Mesendoderm (in vitro differentiated cells): Measurements from ENCODE around the gene C10orf143. TPM values are rescaled to one million over a fixed set of nuclear protein-coding genes. Genes with fewer than 3 reads are reported as not detected.

Experiments used
- DNase-seq: peaks from one replicate; pipeline ENCODE4 v3.0.0; 2013
- H2AK5ac ChIP-seq: 2 replicates; pipeline ENCODE4 v1.6.1; 2013; ENCODE audit warnings: low read length, inconsistent platforms
- H2BK120ac ChIP-seq: 2 replicates; pipeline ENCODE4 v1.6.1; 2013; ENCODE audit warnings: low read depth, mild to moderate bottlenecking, low read length, moderate library complexity, mixed read lengths
- H2BK15ac ChIP-seq: replicated peaks from 2 replicates; pipeline ENCODE4 v1.6.1; 2013; ENCODE audit warnings: low read depth, mild to moderate bottlenecking, moderate library complexity
- H2BK5ac ChIP-seq: 2 replicates; pipeline ENCODE4 v1.6.1; 2013; ENCODE audit warnings: low read length, inconsistent platforms
- H3K18ac ChIP-seq: 2 replicates; pipeline ENCODE4 v1.6.1; 2013; ENCODE audit warnings: mild to moderate bottlenecking, low read length, mixed read lengths
- H3K23ac ChIP-seq: one replicate; pipeline ENCODE4 v1.6.1; 2013; ENCODE audit warnings: low read length
- H3K27ac ChIP-seq: 2 replicates; pipeline ENCODE4 v1.5.1; 2013; ENCODE audit warnings: low read depth, mild to moderate bottlenecking, inconsistent platforms, low read length, moderate library complexity
- H3K27me3 ChIP-seq: 2 replicates; pipeline ENCODE4 v1.6.1; 2013; ENCODE audit warnings: low read length, control low read depth, mild to moderate bottlenecking, inconsistent platforms; ENCODE audit not compliant: insufficient read depth, poor library complexity
- H3K36me3 ChIP-seq: 2 replicates; pipeline ENCODE4 v1.6.1; 2013; ENCODE audit warnings: low read length, inconsistent platforms; ENCODE audit not compliant: control insufficient read depth, insufficient read depth
- H3K4ac ChIP-seq: one replicate; pipeline ENCODE4 v1.6.1; 2013; ENCODE audit warnings: low read depth, mild to moderate bottlenecking, low read length, moderate library complexity
- H3K4me1 ChIP-seq: 2 replicates; pipeline ENCODE4 v1.6.1; 2013; ENCODE audit warnings: low read depth, low read length, inconsistent platforms; ENCODE audit not compliant: control insufficient read depth
- H3K4me2 ChIP-seq: 2 replicates; pipeline ENCODE4 v1.6.1; 2013; ENCODE audit warnings: low read length
- H3K4me3 ChIP-seq: 2 replicates; pipeline ENCODE4 v1.5.1; 2013; ENCODE audit warnings: mild to moderate bottlenecking, low read length
- H3K56ac ChIP-seq: one replicate; pipeline ENCODE4 v1.6.1; 2013; ENCODE audit warnings: low read length
- H3K79me1 ChIP-seq: 2 replicates; pipeline ENCODE4 v1.6.1; 2013; ENCODE audit warnings: low read length, inconsistent platforms
- H3K79me2 ChIP-seq: 2 replicates; pipeline ENCODE4 v1.6.1; 2013; ENCODE audit warnings: mild to moderate bottlenecking, low read length; ENCODE audit not compliant: control insufficient read depth, insufficient read depth
- H3K9ac ChIP-seq: 2 replicates; pipeline ENCODE4 v1.6.1; 2013; ENCODE audit warnings: low read length, inconsistent platforms
- H4K5ac ChIP-seq: one replicate; pipeline ENCODE4 v1.6.1; 2013; ENCODE audit warnings: low read length
- H4K8ac ChIP-seq: one replicate; pipeline ENCODE4 v1.6.1; 2013; ENCODE audit warnings: low read depth, mild to moderate bottlenecking, control low read depth, low read length, moderate library complexity
- whole genome bisulfite sequencing: extraction: QIAGEN DNeasy Blood & Tissue Kit; methylation state at CpG from one replicate; pipeline ENCODE4 v1.1.7; 2013; ENCODE audit warnings: low lambda C conversion rate, missing lambda C conversion rate; ENCODE audit not compliant: insufficient coverage; ENCODE audit errors: extremely low coverage; 5-methylcytosine and 5-hydroxymethylcytosine counted together
- polyA plus RNA-seq, 2 experiments: library from polyadenylated mRNA; stranded (reverse); fragments of 200-250 nt; gene quantifications; one replicate each; pipeline ENCODE4 v1.2.3, GENCODE V29; 2013

C10orf143 gene
- 2.3 TPM for polyA plus RNA-seq (2013, experiment 1 of 2)
- 2.2 TPM for polyA plus RNA-seq (2013, experiment 2 of 2)

GRCh38 chr10:130110246-130111112, at the start of gene C10orf143:
Gene C10orf143, minus strand, starts transcription at chr10:130110830. Its CDS starts 58 bp downstream, at chr10:130110772.
- Histone ChIP-seq H2BK120ac (no peak within 1 kb of the TSS), H2BK15ac (no peak within 1 kb of the TSS), H2BK5ac (peak within 1 kb of the TSS; percentile 81), H2AK5ac (peak within 1 kb of the TSS; percentile 98), H3K4ac (peak within 1 kb of the TSS; percentile 60), H3K27me3 (no peaks in the 10 kb centered on the region), H4K5ac (no peak within 1 kb of the TSS), H3K18ac (peak within 1 kb of the TSS; percentile 75), H3K4me3 (peak within 1 kb of the TSS; percentile 85), H3K36me3 (no peaks in the 10 kb centered on the region), H3K23ac (peak within 1 kb of the TSS; percentile 94), H4K8ac (no peak within 1 kb of the TSS), H3K4me2 (peak within 1 kb of the TSS; percentile 100), H3K4me1 (peaks cover 5% of the 10 kb centered on the region), H3K27ac (peak within 1 kb of the TSS; percentile 52), H3K56ac (peak within 1 kb of the TSS; percentile 99), H3K79me2 (peaks cover 2% of the 10 kb centered on the region), H3K9ac (peak within 1 kb of the TSS; percentile 100), H3K79me1 (peaks cover 10% of the 10 kb centered on the region)
- no CpG with 5 or more reads among the region's 71 CpGs for WGBS
- DNase-seq, result peak; percentile 99

GRCh38 chr10:130159192-130159794, 48.7 kb upstream of the C10orf143 start:
- no peak overlapping the region for H4K8ac ChIP-seq
- DNase-seq, result no peak
- H3K4me1 ChIP-seq, result peaks cover 4% of the 10 kb centered on the region
- H3K4ac ChIP-seq, result no peak overlapping the region
- H3K56ac ChIP-seq, result no peak overlapping the region
- no peak overlapping the region for H2BK5ac ChIP-seq
- no peak overlapping the region for H3K23ac ChIP-seq
- H3K18ac ChIP-seq, result no peak overlapping the region
- no peak overlapping the region for H3K9ac ChIP-seq
- H3K27ac ChIP-seq, result no peak overlapping the region
- no CpG with 5 or more reads among the region's 2 CpGs for WGBS
- H3K4me3 ChIP-seq, result no peak overlapping the region
- H2AK5ac ChIP-seq, result no peak overlapping the region
- H3K79me2 ChIP-seq, result peaks cover 32% of the 10 kb centered on the region
- H4K5ac ChIP-seq, result no peak overlapping the region
- no peak overlapping the region for H2BK15ac ChIP-seq
- no peaks in the 10 kb centered on the region for H3K27me3 ChIP-seq
- no peak overlapping the region for H3K4me2 ChIP-seq
- H3K36me3 ChIP-seq, result no peaks in the 10 kb centered on the region
- H2BK120ac ChIP-seq, result no peak overlapping the region
- peaks cover 28% of the 10 kb centered on the region for H3K79me1 ChIP-seq

- H3K18ac ChIP-seq, result no peak overlapping the region
- no peak overlapping the region for H4K8ac ChIP-seq
- peak overlapping the region; percentile 15 for H3K27ac ChIP-seq
- no peak overlapping the region for H3K56ac ChIP-seq
- no peak overlapping the region for H3K4ac ChIP-seq
- H4K5ac ChIP-seq, result no peak overlapping the region
- no peak overlapping the region for H3K4me3 ChIP-seq
- H3K27me3 ChIP-seq, result no peaks in the 10 kb centered on the region
- no peak overlapping the region for H2BK5ac ChIP-seq
- WGBS, result no CpG with 5 or more reads among the region's 4 CpGs
- H3K36me3 ChIP-seq, result no peaks in the 10 kb centered on the region
- DNase-seq, result peak; percentile 15
- peaks cover 3% of the 10 kb centered on the region for H3K4me1 ChIP-seq
- H3K4me2 ChIP-seq, result no peak overlapping the region
- no peak overlapping the region for H2AK5ac ChIP-seq
- H2BK15ac ChIP-seq, result no peak overlapping the region
- H3K79me2 ChIP-seq, result peaks cover 53% of the 10 kb centered on the region
- H3K9ac ChIP-seq, result no peak overlapping the region
- H3K23ac ChIP-seq, result no peak overlapping the region
- no peak overlapping the region for H2BK120ac ChIP-seq
- peaks cover 24% of the 10 kb centered on the region for H3K79me1 ChIP-seq
These were observed 35.4 kb upstream of the C10orf143 start for GRCh38 chr10:130146042-130146441.

GRCh38 chr10:130141878-130142277, 31.2 kb upstream of the C10orf143 start:
- no peak overlapping the region for H3K27ac ChIP-seq
- no peak overlapping the region for H3K4ac ChIP-seq
- no peak overlapping the region for H4K5ac ChIP-seq
- no peak overlapping the region for H2BK120ac ChIP-seq
- no peak overlapping the region for H3K23ac ChIP-seq
- H3K36me3 ChIP-seq, result no peaks in the 10 kb centered on the region
- no peak overlapping the region for H3K56ac ChIP-seq
- no peak overlapping the region for H2BK15ac ChIP-seq
- WGBS, result no CpG with 5 or more reads among the region's 2 CpGs
- no peaks in the 10 kb centered on the region for H3K27me3 ChIP-seq
- peaks cover 18% of the 10 kb centered on the region for H3K79me1 ChIP-seq
- H3K9ac ChIP-seq, result no peak overlapping the region
- H3K4me3 ChIP-seq, result no peak overlapping the region
- DNase-seq, result peak; percentile 52
- peaks cover 69% of the 10 kb centered on the region for H3K79me2 ChIP-seq
- no peak overlapping the region for H2AK5ac ChIP-seq
- H3K18ac ChIP-seq, result no peak overlapping the region
- no peak overlapping the region for H2BK5ac ChIP-seq
- peaks cover 3% of the 10 kb centered on the region for H3K4me1 ChIP-seq
- H4K8ac ChIP-seq, result no peak overlapping the region
- H3K4me2 ChIP-seq, result no peak overlapping the region

GRCh38 chr10:130141460-130141859, 30.8 kb upstream of the C10orf143 start:
- Histone ChIP-seq H3K18ac (no peak overlapping the region), H2BK5ac (no peak overlapping the region), H3K36me3 (no peaks in the 10 kb centered on the region), H4K8ac (no peak overlapping the region), H2BK15ac (no peak overlapping the region), H3K56ac (no peak overlapping the region), H3K9ac (no peak overlapping the region), H2AK5ac (no peak overlapping the region), H3K79me1 (peaks cover 18% of the 10 kb centered on the region), H3K79me2 (peaks cover 73% of the 10 kb centered on the region), H3K4ac (no peak overlapping the region), H3K4me2 (no peak overlapping the region), H3K27me3 (no peaks in the 10 kb centered on the region), H3K27ac (no peak overlapping the region), H4K5ac (no peak overlapping the region), H3K23ac (no peak overlapping the region), H3K4me3 (no peak overlapping the region), H3K4me1 (peaks cover 3% of the 10 kb centered on the region), H2BK120ac (no peak overlapping the region)
- WGBS, result no CpG with 5 or more reads among the region's 1 CpG
- no peak for DNase-seq
